ENCODE results near the gene MT1F.
"Not testable (repeated sequence)": the region's sequence is repeated elsewhere in the genome, so short reads cannot be mapped to it uniquely, and the experiment has no call there.

- not testable (repeated sequence) for TF ChIP-seq CTCF (optimal IDR thresholded peaks at IDR 0.05 in 1 of 3, IDR thresholded peaks at IDR 0.05 in 1 of 3, conservative IDR thresholded peaks at IDR 0.05 in 1 of 3; ENCODE audit: extremely low read depth in 1 of 3, insufficient read depth in 2 of 3, low read length in 3 of 3); EZH2 (IDR thresholded peaks at IDR 0.05; ENCODE audit: low read length)
Observed at GRCh38 chr16:56665286-56666261, 7.8 kb downstream of the MT1F start.
